Measurements from ENCODE around the gene EFCAB5.
"Not testable (repeated sequence)": the region's sequence is repeated elsewhere in the genome, so short reads cannot be mapped to it uniquely, and the experiment has no call there.

EFCAB5 gene

GRCh38 chr17:30103921-30104320 lies 162.5 kb downstream of the EFCAB5 start:
- no peak for DNase-seq

GRCh38 chr17:30104575-30105339 lies 163.3 kb downstream of the EFCAB5 start:
- DNase-seq = no peak

- no peak for DNase-seq
Measured at GRCh38 chr17:30112794-30113193, 171.4 kb downstream of the EFCAB5 start.

- DNase-seq = no peak
Measured at GRCh38 chr17:30113213-30113612, 171.8 kb downstream of the EFCAB5 start.

GRCh38 chr17:30116345-30116660 lies 174.9 kb downstream of the EFCAB5 start:
- DNase-seq = no peak

- DNase-seq = peak; percentile 39
Measured at GRCh38 chr17:30116661-30117551, 175.5 kb downstream of the EFCAB5 start, which contains the start of gene NSRP1. Gene NSRP1, plus strand, starts transcription at chr17:30116816. Its CDS starts 28 bp downstream, at chr17:30116844.

- no peak for DNase-seq
Measured at GRCh38 chr17:30117675-30118081, 176.2 kb downstream of the EFCAB5 start.

- not testable (repeated sequence) for DNase-seq
Measured at GRCh38 chr17:30118635-30119034, 177.2 kb downstream of the EFCAB5 start.

GRCh38 chr17:30124273-30124796 lies 182.9 kb downstream of the EFCAB5 start:
- DNase-seq = no peak

GRCh38 chr17:30130121-30130520 lies 188.7 kb downstream of the EFCAB5 start:
- DNase-seq = no peak

GRCh38 chr17:30132615-30133014 lies 191.2 kb downstream of the EFCAB5 start:
- no peak for DNase-seq

GRCh38 chr17:30133197-30133596 lies 191.8 kb downstream of the EFCAB5 start:
- no peak for DNase-seq

- no peak for DNase-seq
Measured at GRCh38 chr17:30134551-30134950, 193.1 kb downstream of the EFCAB5 start.

- no peak for DNase-seq
Measured at GRCh38 chr17:30137158-30137557, 195.7 kb downstream of the EFCAB5 start.

- DNase-seq = not testable (repeated sequence)
Measured at GRCh38 chr17:30147860-30148259, 206.4 kb downstream of the EFCAB5 start.

GRCh38 chr17:30148376-30148775 lies 206.9 kb downstream of the EFCAB5 start:
- no peak for DNase-seq

- no peak for DNase-seq
Measured at GRCh38 chr17:30151471-30151870, 210.0 kb downstream of the EFCAB5 start.

- no peak for DNase-seq
Measured at GRCh38 chr17:30153463-30153862, 212.0 kb downstream of the EFCAB5 start.

GRCh38 chr17:30155389-30155788 lies 214.0 kb downstream of the EFCAB5 start:
- DNase-seq = no peak

Data from NCI-H187 treated with DMSO at 0.1 percent for 48 hours (cell line).